ENCODE measurements around the gene MYO10.

Gene MYO10

GRCh38 chr5:16700081-16700480, 236.0 kb downstream of the MYO10 start:
- no peak for TF ChIP-seq CTCF (IDR thresholded peaks at IDR 0.05; ENCODE audit: insufficient read depth, missing control alignments)
- DNase-seq (ENCODE audit: insufficient read length, low spot score) (no peak), FAIRE-seq (no peak)

GRCh38 chr5:16695779-16696178, 240.3 kb downstream of the MYO10 start:
- no peak for DNase-seq (ENCODE audit: insufficient read length, low spot score)
- no peak for TF ChIP-seq CTCF (IDR thresholded peaks at IDR 0.05; ENCODE audit: insufficient read depth, missing control alignments)
- FAIRE-seq: no peak

GRCh38 chr5:16693879-16694278, 242.2 kb downstream of the MYO10 start:
- no peak for TF ChIP-seq CTCF (IDR thresholded peaks at IDR 0.05; ENCODE audit: insufficient read depth, missing control alignments)
- DNase-seq (ENCODE audit: insufficient read length, low spot score) (no peak), FAIRE-seq (no peak)

GRCh38 chr5:16691731-16692130, 244.4 kb downstream of the MYO10 start:
- no peak for TF ChIP-seq CTCF (IDR thresholded peaks at IDR 0.05; ENCODE audit: insufficient read depth, missing control alignments)
- FAIRE-seq (no peak), DNase-seq (ENCODE audit: insufficient read length, low spot score) (no peak)

GRCh38 chr5:16690243-16690852, 245.7 kb downstream of the MYO10 start:
- DNase-seq (ENCODE audit: insufficient read length, low spot score) (peak; percentile 60), FAIRE-seq (no peak)
- peak; percentile 64 for TF ChIP-seq CTCF (IDR thresholded peaks at IDR 0.05; ENCODE audit: insufficient read depth, missing control alignments)

- no peak for TF ChIP-seq CTCF (IDR thresholded peaks at IDR 0.05; ENCODE audit: insufficient read depth, missing control alignments)
- FAIRE-seq (no peak), DNase-seq (ENCODE audit: insufficient read length, low spot score) (no peak)
Observed at GRCh38 chr5:16687898-16688297, 248.2 kb downstream of the MYO10 start.

- DNase-seq (ENCODE audit: insufficient read length, low spot score): no peak
- FAIRE-seq: no peak
- TF ChIP-seq CTCF (IDR thresholded peaks at IDR 0.05; ENCODE audit: insufficient read depth, missing control alignments): no peak
Observed at GRCh38 chr5:16685069-16685468, 251.0 kb downstream of the MYO10 start.

Data from D721Med (cell line).